Vagina (tissue), 2 donors: ENCODE results near the gene ERC2. TPM values are rescaled to one million over a fixed set of nuclear protein-coding genes. Genes with fewer than 3 reads are reported as not detected.

Experiments used
- DNase-seq, 2 donors: peaks; one replicate each; pipeline ENCODE4 v3.0.0-alpha.2; 2017; ENCODE audit errors: extremely low spot score in 2 of 2
- H3K27ac ChIP-seq: fragments of 200-600 bp; sonication (generic); one replicate; pipeline ENCODE4 v1.5.1; 2019
- H3K27me3 ChIP-seq: fragments of 200-600 bp; sonication (generic); one replicate; pipeline ENCODE4 v1.5.1; 2019
- H3K36me3 ChIP-seq, 2 donors: fragments of 200-600 bp; sonication (generic); one replicate each; pipeline ENCODE4 v1.5.1; 2017 to 2019
- H3K4me1 ChIP-seq: fragments of 200-600 bp; sonication (generic); one replicate; pipeline ENCODE4 v1.5.1; 2019
- H3K4me3 ChIP-seq, 2 donors: fragments of 200-600 bp; sonication (generic); 1 replicate in 1 of 2; 2 replicates in 1 of 2; pipeline ENCODE4 v1.5.1; 2016 to 2019
- H3K9me3 ChIP-seq: fragments of 200-600 bp; sonication (generic); one replicate; pipeline ENCODE4 v1.5.1; 2019
- CTCF ChIP-seq, 3 experiments: fragments of 450-650 bp in 2 of 3; fragments of 200-600 bp in 1 of 3; sonication (generic) in 1 of 3; IDR thresholded peaks; one replicate each; pipeline ENCODE4 v1.5.1; 2017 to 2019; ENCODE audit warnings: antibody characterized with exemption in 3 of 3, mild to moderate bottlenecking in 2 of 3, moderate library complexity in 2 of 3
- POLR2A ChIP-seq, 2 donors: fragments of 450-650 bp; IDR thresholded peaks; one replicate each; pipeline ENCODE4 v1.6.1; 2017; ENCODE audit warnings: antibody characterized with exemption in 2 of 2, mild to moderate bottlenecking in 2 of 2, moderate library complexity in 2 of 2
- POLR2AphosphoS5 ChIP-seq, 2 donors: sonication (generic); formaldehyde crosslinking; IDR thresholded peaks; one replicate each; pipeline ENCODE4 v1.9.0; 2017; ENCODE audit warnings: antibody characterized with exemption in 2 of 2, mild to moderate bottlenecking in 2 of 2, low read depth in 1 of 2; ENCODE audit not compliant: insufficient read depth in 1 of 2
- intact Hi-C: fragments of 100-400 bp; cut with DNase I; formaldehyde crosslinking; loops from one replicate; pipeline ENCODE4 v1.15.1; 2023
- total RNA-seq: library from RNA; depleted of rRNA; stranded (reverse); fragments of >200 nt; gene quantifications from one replicate; pipeline ENCODE4 v1.2.3, GENCODE V29; 2016

Gene ERC2
- total RNA-seq, 1 donor from 2014 or later: 1.2 TPM

GRCh38 chr3:55880357-55880756 lies 587.9 kb downstream of the ERC2 start:
- Histone ChIP-seq H3K36me3 (no peaks in the 10 kb centered on the region), H3K4me3 (no peak overlapping the region), H3K27ac (no peak overlapping the region), H3K4me1 (no peaks in the 10 kb centered on the region), H3K9me3 (no peaks in the 10 kb centered on the region), H3K27me3 (no peaks in the 10 kb centered on the region)
- TF ChIP-seq POLR2A (IDR thresholded peaks at IDR 0.05) (no peak), POLR2AphosphoS5 (IDR thresholded peaks at IDR 0.05; ENCODE audit: insufficient read depth in 1 of 2, low read depth in 1 of 2) (peak in 1 of 2 donors; percentile 14)
- intact Hi-C loops: no loop called here
- no peak for DNase-seq

GRCh38 chr3:55879901-55880331 lies 588.4 kb downstream of the ERC2 start:
- no peak for TF ChIP-seq POLR2AphosphoS5 (IDR thresholded peaks at IDR 0.05; ENCODE audit: insufficient read depth in 1 of 2, low read depth in 1 of 2)
- no peak for TF ChIP-seq CTCF (IDR thresholded peaks at IDR 0.05)
- TF ChIP-seq POLR2A (IDR thresholded peaks at IDR 0.05): no peak
- no peak for DNase-seq
- Histone ChIP-seq H3K36me3 (no peaks in the 10 kb centered on the region), H3K4me1 (no peaks in the 10 kb centered on the region), H3K27me3 (no peaks in the 10 kb centered on the region), H3K27ac (no peak overlapping the region), H3K4me3 (no peak overlapping the region), H3K9me3 (no peaks in the 10 kb centered on the region)
- intact Hi-C loops: no loop called here

- DNase-seq: no peak
- no peaks in the 10 kb centered on the region for H3K27me3 ChIP-seq
- H3K4me1 ChIP-seq: no peaks in the 10 kb centered on the region
- TF ChIP-seq POLR2AphosphoS5 (IDR thresholded peaks at IDR 0.05; ENCODE audit: insufficient read depth in 1 of 2, low read depth in 1 of 2): no peak
- no peak for TF ChIP-seq CTCF (IDR thresholded peaks at IDR 0.05)
- no peak for TF ChIP-seq POLR2A (IDR thresholded peaks at IDR 0.05)
- H3K27ac ChIP-seq: no peak overlapping the region
- H3K4me3 ChIP-seq: no peak overlapping the region
- intact Hi-C loops: no loop called here
- no peaks in the 10 kb centered on the region for H3K36me3 ChIP-seq
- H3K9me3 ChIP-seq: no peaks in the 10 kb centered on the region
Measured at GRCh38 chr3:55877703-55878102, 590.6 kb downstream of the ERC2 start.

- TF ChIP-seq CTCF (IDR thresholded peaks at IDR 0.05) (no peak), POLR2AphosphoS5 (IDR thresholded peaks at IDR 0.05; ENCODE audit: insufficient read depth in 1 of 2, low read depth in 1 of 2) (no peak), POLR2A (IDR thresholded peaks at IDR 0.05) (no peak)
- Histone ChIP-seq H3K36me3 (no peaks in the 10 kb centered on the region), H3K9me3 (no peaks in the 10 kb centered on the region), H3K27ac (no peak overlapping the region), H3K27me3 (no peaks in the 10 kb centered on the region), H3K4me1 (no peaks in the 10 kb centered on the region), H3K4me3 (no peak overlapping the region)
- intact Hi-C loops: no loop called here
- DNase-seq: no peak
Measured at GRCh38 chr3:55876560-55876959, 591.7 kb downstream of the ERC2 start.

GRCh38 chr3:55875113-55875512 lies 593.2 kb downstream of the ERC2 start:
- H3K27ac ChIP-seq: no peak overlapping the region
- no peak for DNase-seq
- no peak overlapping the region for H3K4me3 ChIP-seq
- H3K4me1 ChIP-seq: no peaks in the 10 kb centered on the region
- H3K36me3 ChIP-seq: no peaks in the 10 kb centered on the region
- TF ChIP-seq POLR2AphosphoS5 (IDR thresholded peaks at IDR 0.05; ENCODE audit: insufficient read depth in 1 of 2, low read depth in 1 of 2) (no peak), POLR2A (IDR thresholded peaks at IDR 0.05) (no peak), CTCF (IDR thresholded peaks at IDR 0.05) (no peak)
- no peaks in the 10 kb centered on the region for H3K9me3 ChIP-seq
- no peaks in the 10 kb centered on the region for H3K27me3 ChIP-seq
- intact Hi-C loops: no loop called here
